Endothelial cell (in vitro differentiated cells): ENCODE measurements around the gene TTC7B. TPM values are rescaled to one million over a fixed set of nuclear protein-coding genes. Genes with fewer than 3 reads are reported as not detected.

Source experiments
- DNase-seq: peaks from one replicate; pipeline ENCODE4 v3.0.0; 2021; ENCODE audit warnings: low spot score
- H3K27ac Mint-ChIP-seq: one replicate; pipeline ENCODE4 v1.8.0; 2021; ENCODE audit warnings: mixed read lengths, inconsistent platforms; ENCODE audit not compliant: unreplicated experiment
- H3K27me3 Mint-ChIP-seq: one replicate; pipeline ENCODE4 v1.8.0; 2021; ENCODE audit warnings: mild to moderate bottlenecking, moderate library complexity, mixed read lengths, inconsistent platforms; ENCODE audit not compliant: unreplicated experiment
- H3K36me3 Mint-ChIP-seq: one replicate; pipeline ENCODE4 v1.8.0; 2021; ENCODE audit warnings: mild to moderate bottlenecking, low read depth, mixed read lengths, inconsistent platforms; ENCODE audit not compliant: unreplicated experiment
- H3K4me1 Mint-ChIP-seq: one replicate; pipeline ENCODE4 v1.8.0; 2021; ENCODE audit warnings: mild to moderate bottlenecking, mixed read lengths, inconsistent platforms; ENCODE audit not compliant: unreplicated experiment
- H3K4me3 Mint-ChIP-seq: one replicate; pipeline ENCODE4 v1.8.0; 2021; ENCODE audit warnings: mild to moderate bottlenecking, mixed read lengths, inconsistent platforms; ENCODE audit not compliant: unreplicated experiment
- H3K9me3 Mint-ChIP-seq: one replicate; pipeline ENCODE4 v1.8.0; 2021; ENCODE audit warnings: mixed read lengths, inconsistent platforms; ENCODE audit not compliant: unreplicated experiment
- total RNA-seq: library from RNA; stranded (reverse); fragmentation: NEBNext Ultra II Directional; extraction: Animal tissue kit (Norgen Biotek cat#: 25700); gene quantifications from one replicate; pipeline ENCODE4 v1.2.1, GENCODE V29; 2021; ENCODE audit not compliant: unreplicated experiment
- TF ChIP-seq, protein P1 (sequence below): fragments of 200-600 bp; sonication (generic); IDR thresholded peaks from one replicate; pipeline ENCODE4 v1.5.0; 2021; ENCODE audit warnings: antibody characterized with exemption; ENCODE audit not compliant: unreplicated experiment

Gene TTC7B
- total RNA-seq, 1 donor from 2014 or later = 93.5 TPM

DNA sequence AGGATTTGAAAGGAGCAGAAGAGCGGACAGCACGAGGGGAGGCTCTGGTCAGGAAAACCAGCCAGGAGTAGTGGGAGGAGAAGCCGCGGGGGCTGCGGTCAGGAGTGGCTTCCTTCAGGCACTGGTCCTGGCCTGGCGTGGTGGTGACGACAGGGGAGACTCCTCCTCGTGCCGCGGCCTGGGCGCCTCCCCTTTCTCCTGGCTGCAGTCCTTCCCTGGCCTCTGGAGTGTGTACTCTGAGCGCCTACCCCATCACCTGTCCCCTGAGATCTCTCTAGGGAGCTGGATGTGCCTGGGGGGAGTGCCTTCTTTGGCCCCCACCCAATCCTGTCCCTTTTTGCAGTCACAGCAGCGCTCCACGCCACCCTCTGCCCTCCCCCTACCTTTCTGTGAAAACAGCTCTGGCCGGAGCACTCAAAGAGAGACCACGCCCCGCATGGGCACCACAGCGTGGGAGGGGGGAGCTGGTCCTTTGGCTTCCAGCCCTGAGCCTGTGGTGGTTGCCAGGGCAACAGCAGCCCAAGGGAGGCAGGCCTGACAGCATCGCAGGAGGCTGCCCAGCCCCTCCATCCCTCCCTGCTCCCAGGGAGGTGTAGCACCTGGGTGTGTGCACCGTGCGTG, 293.5 kb downstream of the TTC7B start:
- no peaks in the 10 kb centered on the region for H3K36me3 Mint-ChIP-seq
- DNase-seq = no peak
- H3K27me3 Mint-ChIP-seq = peaks cover 5% of the 10 kb centered on the region
- H3K4me1 Mint-ChIP-seq = no peaks in the 10 kb centered on the region
- TF ChIP-seq, protein P1, sequence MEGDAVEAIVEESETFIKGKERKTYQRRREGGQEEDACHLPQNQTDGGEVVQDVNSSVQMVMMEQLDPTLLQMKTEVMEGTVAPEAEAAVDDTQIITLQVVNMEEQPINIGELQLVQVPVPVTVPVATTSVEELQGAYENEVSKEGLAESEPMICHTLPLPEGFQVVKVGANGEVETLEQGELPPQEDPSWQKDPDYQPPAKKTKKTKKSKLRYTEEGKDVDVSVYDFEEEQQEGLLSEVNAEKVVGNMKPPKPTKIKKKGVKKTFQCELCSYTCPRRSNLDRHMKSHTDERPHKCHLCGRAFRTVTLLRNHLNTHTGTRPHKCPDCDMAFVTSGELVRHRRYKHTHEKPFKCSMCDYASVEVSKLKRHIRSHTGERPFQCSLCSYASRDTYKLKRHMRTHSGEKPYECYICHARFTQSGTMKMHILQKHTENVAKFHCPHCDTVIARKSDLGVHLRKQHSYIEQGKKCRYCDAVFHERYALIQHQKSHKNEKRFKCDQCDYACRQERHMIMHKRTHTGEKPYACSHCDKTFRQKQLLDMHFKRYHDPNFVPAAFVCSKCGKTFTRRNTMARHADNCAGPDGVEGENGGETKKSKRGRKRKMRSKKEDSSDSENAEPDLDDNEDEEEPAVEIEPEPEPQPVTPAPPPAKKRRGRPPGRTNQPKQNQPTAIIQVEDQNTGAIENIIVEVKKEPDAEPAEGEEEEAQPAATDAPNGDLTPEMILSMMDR = no peak
- H3K4me3 Mint-ChIP-seq = no peak overlapping the region
- H3K27ac Mint-ChIP-seq = no peak overlapping the region
- H3K9me3 Mint-ChIP-seq = peaks cover 5% of the 10 kb centered on the region

GRCh38 chr14:90521930-90522483, 294.2 kb downstream of the TTC7B start:
- TF ChIP-seq, protein P1 = no peak
- Mint-ChIP-seq H3K36me3 (no peaks in the 10 kb centered on the region), H3K27ac (no peak overlapping the region), H3K9me3 (peaks cover 2% of the 10 kb centered on the region), H3K27me3 (peaks cover 5% of the 10 kb centered on the region), H3K4me1 (no peaks in the 10 kb centered on the region), H3K4me3 (no peak overlapping the region)
- DNase-seq = no peak

GRCh38 chr14:90521084-90521929, 294.9 kb downstream of the TTC7B start:
- no peak for DNase-seq
- Mint-ChIP-seq H3K4me3 (peak overlapping the region; percentile 10), H3K4me1 (no peaks in the 10 kb centered on the region), H3K27ac (no peak overlapping the region), H3K36me3 (no peaks in the 10 kb centered on the region), H3K9me3 (no peaks in the 10 kb centered on the region), H3K27me3 (peaks cover 5% of the 10 kb centered on the region)
- TF ChIP-seq, protein P1 = no peak

DNA sequence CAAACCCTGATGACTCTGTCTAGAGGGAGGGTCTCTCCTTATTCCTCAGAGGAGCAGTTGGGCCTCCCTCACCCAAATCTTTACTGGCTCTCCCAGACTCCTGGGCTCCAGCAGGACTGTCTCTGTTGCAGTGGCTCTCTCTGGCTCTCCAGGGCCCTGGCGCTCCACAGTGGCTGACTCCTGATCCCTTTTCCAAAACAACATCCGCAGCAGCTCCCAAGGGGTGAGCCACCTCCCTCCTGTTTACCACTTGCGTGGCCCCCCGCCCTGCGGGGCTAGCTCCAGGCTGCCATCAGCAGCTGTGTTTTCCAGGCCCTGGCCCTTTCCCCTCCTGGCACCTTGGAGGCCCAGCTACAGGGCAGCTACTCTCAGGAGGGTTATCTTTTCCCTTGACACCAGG, 295.9 kb downstream of the TTC7B start:
- Mint-ChIP-seq H3K9me3 (no peaks in the 10 kb centered on the region), H3K4me1 (no peaks in the 10 kb centered on the region), H3K36me3 (no peaks in the 10 kb centered on the region), H3K4me3 (no peak overlapping the region), H3K27ac (no peak overlapping the region), H3K27me3 (peaks cover 5% of the 10 kb centered on the region)
- no peak for DNase-seq
- TF ChIP-seq, protein P1 = no peak
